ENCODE measurements around the gene SLX4IP. TPM values are rescaled to one million over a fixed set of nuclear protein-coding genes. Genes with fewer than 3 reads are reported as not detected.

The SLX4IP gene
- total and polyA plus RNA-seq, 2 of the 13 experiments (the other 11 are each of a cell fraction or from before 2014, with no cell fraction given): 3.6 to 7.3 TPM

- TF ChIP-seq ZNF441 (CRISPR knock-in tag; IDR thresholded peaks at IDR 0.05; ENCODE audit: borderline replicate concordance) (no peak), FOXP4 (CRISPR knock-in tag; IDR thresholded peaks at IDR 0.05) (no peak), FOXO4 (CRISPR knock-in tag; conservative IDR thresholded peaks at IDR 0.05) (no peak), REST (IDR thresholded peaks at IDR 0.05; ENCODE audit: borderline replicate concordance in 1 of 2, low read depth in 1 of 2, low read length in 2 of 2) (no peak), ZNF430 (CRISPR knock-in tag; IDR thresholded peaks at IDR 0.05) (no peak), NFE2L1 (CRISPR knock-in tag; IDR thresholded peaks at IDR 0.05; ENCODE audit: borderline replicate concordance) (no peak), ETV5 (CRISPR knock-in tag; IDR thresholded peaks at IDR 0.05; ENCODE audit: borderline replicate concordance) (no peak), ZFX (CRISPR knock-in tag; IDR thresholded peaks at IDR 0.05; ENCODE audit: low read depth) (no peak; the same call in 1 of the 2 replicates), ZFP82 (CRISPR knock-in tag; IDR thresholded peaks at IDR 0.05; ENCODE audit: borderline replicate concordance) (no peak), CENPT (CRISPR knock-in tag; IDR thresholded peaks at IDR 0.05; ENCODE audit: low read depth) (peak; percentile 44; the same call in 1 of the 2 replicates), STAT6 (CRISPR knock-in tag; IDR thresholded peaks at IDR 0.05; ENCODE audit: borderline replicate concordance) (no peak), ATF2 (CRISPR knock-in tag; IDR thresholded peaks at IDR 0.05) (no peak), CBX2 (IDR thresholded peaks at IDR 0.05; ENCODE audit: low read depth, low read length) (no peak), CBX2 (CRISPR knock-in tag; IDR thresholded peaks at IDR 0.05; ENCODE audit: low read depth) (no peak)
- TF ChIP-seq, protein P1, sequence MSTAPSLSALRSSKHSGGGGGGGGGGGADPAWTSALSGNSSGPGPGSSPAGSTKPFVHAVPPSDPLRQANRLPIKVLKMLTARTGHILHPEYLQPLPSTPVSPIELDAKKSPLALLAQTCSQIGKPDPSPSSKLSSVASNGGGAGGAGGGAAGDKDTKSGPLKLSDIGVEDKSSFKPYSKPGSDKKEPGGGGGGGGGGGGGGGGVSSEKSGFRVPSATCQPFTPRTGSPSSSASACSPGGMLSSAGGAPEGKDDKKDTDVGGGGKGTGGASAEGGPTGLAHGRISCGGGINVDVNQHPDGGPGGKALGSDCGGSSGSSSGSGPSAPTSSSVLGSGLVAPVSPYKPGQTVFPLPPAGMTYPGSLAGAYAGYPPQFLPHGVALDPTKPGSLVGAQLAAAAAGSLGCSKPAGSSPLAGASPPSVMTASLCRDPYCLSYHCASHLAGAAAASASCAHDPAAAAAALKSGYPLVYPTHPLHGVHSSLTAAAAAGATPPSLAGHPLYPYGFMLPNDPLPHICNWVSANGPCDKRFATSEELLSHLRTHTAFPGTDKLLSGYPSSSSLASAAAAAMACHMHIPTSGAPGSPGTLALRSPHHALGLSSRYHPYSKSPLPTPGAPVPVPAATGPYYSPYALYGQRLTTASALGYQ (CRISPR knock-in tag; IDR thresholded peaks at IDR 0.05): no peak
Observed at GRCh38 chr20:10673176-10673841, 238.2 kb downstream of the SLX4IP start (continued).
